GOT3 (cell line): ENCODE results near the gene GABARAPL2.
"Not testable (repeated sequence)": the region's sequence is repeated elsewhere in the genome, so short reads cannot be mapped to it uniquely, and the experiment has no call there.

Source experiments
- DNase-seq: peaks from one replicate; lab custom pipeline; 2025; ENCODE audit warnings: mixed read lengths; lab: John Stamatoyannopoulos, UW

Gene GABARAPL2

GRCh38 chr16:75566040-75566757 is at the start of gene GABARAPL2:
Gene GABARAPL2, plus strand, starts transcription at chr16:75566379. Its CDS starts 108 bp downstream, at chr16:75566487.
- DNase-seq = peak; percentile 46

GRCh38 chr16:75519175-75519574 is 47.0 kb upstream of the GABARAPL2 start:
- DNase-seq = no peak

GRCh38 chr16:75526032-75526790 is 40.0 kb upstream of the GABARAPL2 start:
- no peak for DNase-seq

GRCh38 chr16:75527825-75528299 is 38.3 kb upstream of the GABARAPL2 start:
- no peak for DNase-seq

GRCh38 chr16:75529056-75529905 is 36.9 kb upstream of the GABARAPL2 start:
- DNase-seq = no peak

GRCh38 chr16:75529959-75530358 is 36.2 kb upstream of the GABARAPL2 start:
- no peak for DNase-seq

- no peak for DNase-seq
Observed at GRCh38 chr16:75532142-75532765, 33.9 kb upstream of the GABARAPL2 start.

- DNase-seq = no peak
Observed at GRCh38 chr16:75532791-75533190, 33.4 kb upstream of the GABARAPL2 start.

- no peak for DNase-seq
Observed at GRCh38 chr16:75534560-75535205, 31.5 kb upstream of the GABARAPL2 start.

GRCh38 chr16:75535211-75535843 is 30.9 kb upstream of the GABARAPL2 start:
- DNase-seq = no peak

- DNase-seq = no peak
Observed at GRCh38 chr16:75535901-75536300, 30.3 kb upstream of the GABARAPL2 start, which contains the start of gene CHST5. Gene CHST5, minus strand, starts transcription at chr16:75536108. Its CDS starts 5,724 bp downstream, at chr16:75530384.

- no peak for DNase-seq
Observed at GRCh38 chr16:75537776-75538175, 28.4 kb upstream of the GABARAPL2 start.

GRCh38 chr16:75538882-75539565 is 27.2 kb upstream of the GABARAPL2 start:
- not testable (repeated sequence) for DNase-seq

- no peak for DNase-seq
Observed at GRCh38 chr16:75541236-75541635, 24.9 kb upstream of the GABARAPL2 start.

- not testable (repeated sequence) for DNase-seq
Observed at GRCh38 chr16:75542462-75542861, 23.7 kb upstream of the GABARAPL2 start.

- DNase-seq = not testable (repeated sequence)
Observed at GRCh38 chr16:75545879-75546278, 20.3 kb upstream of the GABARAPL2 start.

- no peak for DNase-seq
Observed at GRCh38 chr16:75546293-75546692, 19.9 kb upstream of the GABARAPL2 start.

GRCh38 chr16:75548456-75548855 is 17.7 kb upstream of the GABARAPL2 start:
- DNase-seq = not testable (repeated sequence)

- no peak for DNase-seq
Observed at GRCh38 chr16:75550211-75550662, 15.9 kb upstream of the GABARAPL2 start.

GRCh38 chr16:75552951-75553350 is 13.2 kb upstream of the GABARAPL2 start:
- no peak for DNase-seq
